SU-DHL-6 (cell line): ENCODE measurements around the gene LRRN2.

ENCODE experiments used
- CTCF ChIP-seq: fragments of 200-600 bp; sonication (generic); IDR thresholded peaks from one replicate; pipeline ENCODE4 v1.5.1; 2017; ENCODE audit warnings: antibody characterized with exemption, mild to moderate bottlenecking, low read length, moderate library complexity; ENCODE audit not compliant: insufficient read depth, poor library complexity, severe bottlenecking
- EZH2phosphoT487 ChIP-seq: fragments of 200-600 bp; sonication (generic), shearing (Covaris generic); conservative IDR thresholded peaks from 2 replicates; pipeline ENCODE4 v1.6.1; 2018; ENCODE audit warnings: mild to moderate bottlenecking, antibody characterized with exemption, low read length, moderate library complexity, mixed read lengths

- TF ChIP-seq CTCF (no peak), EZH2phosphoT487 (no peak)
Measured at GRCh38 chr1:204623894-204624361, 61.6 kb downstream of the LRRN2 start.
